PC-3 (cell line): ENCODE measurements around the gene NXPH1. TPM values are rescaled to one million over a fixed set of nuclear protein-coding genes. Genes with fewer than 3 reads are reported as not detected.

Experiments used
- ATAC-seq: fragments of 200-7000 bp; cut with Tn5 transposase; 2 replicates; pipeline ENCODE4 v1.9.1; 2020; ENCODE audit warnings: mild to moderate bottlenecking, moderate library complexity
- BruUV-seq: library from RNA; stranded (reverse); fragments of 400-500 nt; replicated peaks from 2 replicates; lab custom pipeline; 2021; lab: Mats Ljungman, UMichigan
- CTCF ChIA-PET: fragments of 300-600 bp; sonication (Branson Sonifier 250); formaldehyde crosslinking; loops from one replicate; lab custom pipeline; 2022; ENCODE audit warnings: antibody characterized with exemption; lab: Charles Lee
- POLR2A ChIA-PET: fragments of 300-600 bp; sonication (Branson Sonifier 250); formaldehyde crosslinking; loops from one replicate; lab custom pipeline; 2022; ENCODE audit warnings: antibody characterized with exemption; ENCODE audit not compliant: unreplicated experiment; lab: Charles Lee
- DNase-seq: peaks from one replicate; pipeline ENCODE4 v3.0.0-alpha.2; 2015
- H2AFZ ChIP-seq: fragments of 300-600 bp; sonication (generic); 2 replicates; pipeline ENCODE4 v1.6.0; 2016; ENCODE audit warnings: antibody characterized with exemption, low read length
- H3F3A ChIP-seq: fragments of 300-600 bp; sonication (generic); one replicate; pipeline ENCODE4 v1.6.0; 2017; ENCODE audit warnings: antibody characterized with exemption, low read length, control low read depth, mild to moderate bottlenecking; ENCODE audit not compliant: unreplicated experiment
- H3K27ac ChIP-seq: fragments of 300-600 bp; sonication (generic); 2 replicates; pipeline ENCODE4 v1.5.1; 2016; ENCODE audit warnings: mild to moderate bottlenecking, low read length
- H3K27me3 ChIP-seq: fragments of 300-600 bp; sonication (generic); 2 replicates; pipeline ENCODE4 v1.6.1; 2016; ENCODE audit warnings: low read length, mixed read lengths
- H3K36me3 ChIP-seq: fragments of 300-600 bp; sonication (generic); 2 replicates; pipeline ENCODE4 v1.6.1; 2016; ENCODE audit warnings: low read depth, mixed run types, low read length, mixed read lengths
- H3K4me1 ChIP-seq: fragments of 300-600 bp; sonication (generic); 2 replicates; pipeline ENCODE4 v1.5.1; 2016; ENCODE audit warnings: low read length; ENCODE audit not compliant: insufficient read depth
- H3K4me2 ChIP-seq: fragments of 300-600 bp; sonication (generic); 2 replicates; pipeline ENCODE4 v1.6.0; 2016; ENCODE audit warnings: low read length
- H3K4me3 ChIP-seq: fragments of 300-600 bp; sonication (generic); 2 replicates; pipeline ENCODE4 v1.5.1; 2016; ENCODE audit warnings: mild to moderate bottlenecking, low read length, mixed read lengths
- H3K79me2 ChIP-seq: fragments of 300-600 bp; sonication (generic); 2 replicates; pipeline ENCODE4 v1.6.1; 2017; ENCODE audit warnings: low read length, mixed read lengths
- H3K9ac ChIP-seq: fragments of 300-600 bp; sonication (generic); 2 replicates; pipeline ENCODE4 v1.6.0; 2016; ENCODE audit warnings: mild to moderate bottlenecking, low read length
- H3K9me2 ChIP-seq: fragments of 300-600 bp; sonication (generic); replicated peaks from 2 replicates; pipeline ENCODE4 v1.6.1; 2016; ENCODE audit warnings: mixed run types, low read length, mixed read lengths
- H3K9me3 ChIP-seq: fragments of 300-600 bp; sonication (generic); 2 replicates; pipeline ENCODE4 v1.6.1; 2016; ENCODE audit warnings: low read length, mixed read lengths
- H4K20me1 ChIP-seq: fragments of 300-600 bp; sonication (generic); 2 replicates; pipeline ENCODE4 v1.6.1; 2016; ENCODE audit warnings: low read length, mixed read lengths
- CTCF ChIP-seq: fragments of 300-600 bp; sonication (generic); conservative IDR thresholded peaks from 2 replicates; pipeline ENCODE4 v1.5.1; 2017; ENCODE audit warnings: antibody characterized with exemption, low read depth, mild to moderate bottlenecking, low read length
- EZH2 ChIP-seq: fragments of 300-600 bp; sonication (generic); IDR thresholded peaks from one replicate; pipeline ENCODE4 v1.6.1; 2017; ENCODE audit warnings: antibody characterized with exemption, mild to moderate bottlenecking, low read length; ENCODE audit not compliant: unreplicated experiment
- EZH2phosphoT487 ChIP-seq: fragments of 300-600 bp; sonication (generic); IDR thresholded peaks from 2 replicates; pipeline ENCODE4 v1.6.1; 2018; ENCODE audit warnings: mild to moderate bottlenecking, antibody characterized with exemption, low read length, borderline replicate concordance
- intact Hi-C: fragments of 100-400 bp; cut with micrococcal nuclease; formaldehyde crosslinking; loops from 2 replicates; pipeline ENCODE4 v1.9.0; 2023
- total RNA-seq: library from RNA; depleted of rRNA; stranded (reverse); fragments of >200 nt; gene quantifications from 2 replicates; pipeline ENCODE4 v1.2.3, GENCODE V29; 2014

The NXPH1 gene
- total RNA-seq, 1 experiment from 2014 or later, result not detected

GRCh38 chr7:8422177-8422576 lies 11.2 kb upstream of the NXPH1 start:
- ATAC-seq (no peak), DNase-seq (no peak)
- no peak for TF ChIP-seq CTCF
- TF ChIP-seq EZH2phosphoT487, result no peak
- TF ChIP-seq EZH2, result no peak
- H3K4me2 ChIP-seq, result no peak overlapping the region
- no peaks in the 10 kb centered on the region for H3K9me2 ChIP-seq
- ChIA-PET POLR2A (no interaction called here), CTCF (no interaction called here)
- no peaks in the 10 kb centered on the region for H3K36me3 ChIP-seq
- H3K4me3 ChIP-seq, result no peak overlapping the region
- intact Hi-C loops, result no loop called here
- H3K79me2 ChIP-seq, result no peaks in the 10 kb centered on the region
- H4K20me1 ChIP-seq, result no peaks in the 10 kb centered on the region
- BruUV-seq, result no TSS peak
- H3K27me3 ChIP-seq, result no peaks in the 10 kb centered on the region
- H3K4me1 ChIP-seq, result no peaks in the 10 kb centered on the region
- H3K9ac ChIP-seq, result no peak overlapping the region
- H3K27ac ChIP-seq, result no peak overlapping the region
- no peak overlapping the region for H2AFZ ChIP-seq
- H3K9me3 ChIP-seq, result no peaks in the 10 kb centered on the region
- no peaks in the 10 kb centered on the region for H3F3A ChIP-seq

- Histone ChIP-seq H3K4me1 (no peaks in the 10 kb centered on the region), H3F3A (no peaks in the 10 kb centered on the region), H3K27me3 (no peaks in the 10 kb centered on the region), H3K9ac (no peak overlapping the region), H2AFZ (no peak overlapping the region), H4K20me1 (no peaks in the 10 kb centered on the region), H3K9me2 (no peaks in the 10 kb centered on the region), H3K4me2 (no peak overlapping the region), H3K27ac (no peak overlapping the region), H3K36me3 (no peaks in the 10 kb centered on the region), H3K9me3 (no peaks in the 10 kb centered on the region), H3K79me2 (no peaks in the 10 kb centered on the region), H3K4me3 (no peak overlapping the region)
- intact Hi-C loops, result no loop called here
- no TSS peak for BruUV-seq
- ChIA-PET CTCF (no interaction called here), POLR2A (no interaction called here)
- no peak for TF ChIP-seq EZH2phosphoT487
- no peak for TF ChIP-seq CTCF
- ATAC-seq, result peak; percentile 80
- DNase-seq, result peak; percentile 42
Observed at GRCh38 chr7:8423057-8423456, 10.4 kb upstream of the NXPH1 start.

GRCh38 chr7:8425223-8425622 lies 8.2 kb upstream of the NXPH1 start:
- H3K4me3 ChIP-seq, result no peak overlapping the region
- no peak overlapping the region for H2AFZ ChIP-seq
- no peak overlapping the region for H3K27ac ChIP-seq
- no peaks in the 10 kb centered on the region for H3K36me3 ChIP-seq
- 0 out of 2 replicates have a peak, but pooled peaks cover 5% of the 10 kb centered on the region for H3K27me3 ChIP-seq
- H4K20me1 ChIP-seq, result no peaks in the 10 kb centered on the region
- intact Hi-C loops, result no loop called here
- ATAC-seq (no peak), DNase-seq (no peak)
- POLR2A ChIA-PET, result no interaction called here
- TF ChIP-seq EZH2phosphoT487 (no peak), EZH2 (no peak), CTCF (no peak)
- CTCF ChIA-PET, result no interaction called here
- no peaks in the 10 kb centered on the region for H3K9me2 ChIP-seq
- no peaks in the 10 kb centered on the region for H3K4me1 ChIP-seq
- H3K4me2 ChIP-seq, result no peak overlapping the region
- no peaks in the 10 kb centered on the region for H3F3A ChIP-seq
- H3K9ac ChIP-seq, result no peak overlapping the region
- no TSS peak for BruUV-seq
- no peaks in the 10 kb centered on the region for H3K79me2 ChIP-seq
- no peaks in the 10 kb centered on the region for H3K9me3 ChIP-seq
